ENCODE measurements around the gene ARL8B. TPM values are rescaled to one million over a fixed set of nuclear protein-coding genes. Genes with fewer than 3 reads are reported as not detected.

The ARL8B gene
- total and polyA plus RNA-seq, 8 donors: 60.3 to 93.9 (median 70.2) TPM

DNA sequence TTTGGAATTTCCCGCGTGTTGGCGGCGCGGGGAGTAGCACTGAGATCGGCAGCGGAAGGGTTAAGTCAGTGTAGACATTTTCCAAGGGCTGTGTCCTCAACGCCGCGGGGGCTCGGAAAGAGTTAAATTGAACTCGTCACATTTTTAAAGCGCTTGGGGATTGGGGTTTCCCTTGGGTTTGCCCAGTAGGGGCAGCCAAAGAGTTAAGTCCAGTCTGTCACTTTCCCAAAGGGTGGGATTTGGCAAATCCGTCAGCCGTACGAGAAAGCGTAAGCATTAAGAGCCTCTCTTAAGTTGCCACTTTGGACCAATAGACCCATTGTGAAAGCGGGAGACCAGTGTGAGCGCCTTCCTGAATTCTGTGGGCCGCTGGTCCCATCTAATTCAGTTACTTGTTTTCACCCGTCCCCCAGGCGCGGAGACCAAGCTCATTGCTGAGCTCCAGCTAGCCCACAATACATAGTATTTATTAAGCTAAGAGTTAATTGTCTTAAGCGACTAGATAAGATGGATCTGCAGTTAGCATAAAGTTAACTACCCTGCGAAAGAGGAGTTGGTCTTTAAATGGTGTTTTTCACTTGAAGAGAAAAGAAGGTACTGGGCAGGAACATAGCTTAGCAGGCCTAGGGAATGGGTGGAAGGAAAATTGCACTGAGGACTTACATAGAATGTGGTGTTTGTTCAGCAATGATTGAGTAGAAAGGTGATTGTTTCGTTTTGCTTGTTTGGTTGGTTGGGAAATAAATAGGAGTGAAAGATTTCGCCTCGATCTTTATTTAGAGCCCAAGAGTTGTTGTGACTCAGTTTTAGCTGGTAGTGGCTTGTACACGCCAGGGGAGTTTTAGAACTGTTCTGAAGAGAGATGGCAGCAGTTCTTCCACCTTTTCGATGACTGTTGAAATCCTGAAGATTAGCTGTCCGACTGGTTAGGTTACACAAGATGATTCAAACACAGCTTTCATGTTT lies 932 bp downstream of the ARL8B start:
- no peak for TF ChIP-seq CTCF (IDR thresholded peaks at IDR 0.05)
- peak overlapping the region; percentile 69 to 97 for H3K4me3 ChIP-seq
- intact Hi-C loops (cut with DNase I): no loop called here
- peaks cover 3 to 48% of the 10 kb centered on the region in 2 donors for H3K4me1 ChIP-seq
- ATAC-seq: peak; percentile 83
- H3K27ac ChIP-seq: peak overlapping the region; percentile 84 to 95
- no peaks in the 10 kb centered on the region for H3K36me3 ChIP-seq
- no peaks in the 10 kb centered on the region for H3K9me3 ChIP-seq
- no peaks in the 10 kb centered on the region for H3K27me3 ChIP-seq
- peak in 3 of 4 donors; percentile 42 to 61 (median 61) for DNase-seq

DNA sequence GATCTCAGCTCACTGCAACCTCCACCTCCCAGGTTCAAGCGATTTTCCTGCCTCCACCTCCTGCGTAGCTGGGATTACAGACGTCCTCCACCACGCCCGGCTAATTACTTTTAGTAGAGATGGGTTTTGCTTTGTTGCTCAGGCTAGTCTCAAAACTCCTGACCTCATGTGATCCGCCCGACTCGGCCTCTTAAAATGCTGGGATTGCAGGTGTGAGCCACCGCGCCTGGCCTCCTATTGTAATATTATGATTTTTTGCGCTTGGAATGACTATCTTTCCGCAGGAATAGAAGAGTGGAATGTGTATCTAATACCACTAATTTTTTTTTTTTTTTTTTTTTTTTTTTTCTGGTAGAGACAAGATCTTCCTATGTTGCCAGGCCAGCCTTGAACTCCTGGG lies 1.8 kb downstream of the ARL8B start:
- no peak for DNase-seq
- Histone ChIP-seq H3K4me3 (peak overlapping the region; percentile 69 to 97), H3K4me1 (peaks cover 3 to 48% of the 10 kb centered on the region in 2 donors), H3K27me3 (no peaks in the 10 kb centered on the region), H3K36me3 (no peaks in the 10 kb centered on the region), H3K27ac (peak overlapping the region; percentile 84 to 95), H3K9me3 (no peaks in the 10 kb centered on the region)
- intact Hi-C loops (cut with DNase I): no loop called here
- no peak for ATAC-seq
- TF ChIP-seq CTCF (IDR thresholded peaks at IDR 0.05): no peak

DNA sequence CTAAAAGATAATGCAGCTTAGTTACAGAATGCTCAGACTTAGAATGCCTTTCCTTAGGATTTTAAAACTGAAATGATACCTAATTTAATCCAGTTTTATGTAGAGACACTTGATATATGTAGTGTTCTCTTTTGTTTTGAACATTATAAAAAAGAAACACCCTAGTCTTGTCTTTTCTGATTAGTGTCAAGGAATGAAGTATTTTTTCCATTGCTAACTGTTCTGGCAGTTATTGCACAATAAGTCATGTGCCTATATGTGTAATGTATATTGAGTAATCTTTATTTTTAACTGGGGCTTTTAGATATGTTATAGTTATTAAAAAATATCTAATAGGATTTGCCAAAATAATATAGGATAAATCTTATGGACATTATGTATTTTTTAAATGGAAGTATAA lies 4.5 kb downstream of the ARL8B start:
- DNase-seq (peak in 1 of 4 donors; percentile 9), ATAC-seq (no peak)
- Histone ChIP-seq H3K9me3 (no peaks in the 10 kb centered on the region), H3K4me1 (peaks cover 3 to 58% of the 10 kb centered on the region in 2 donors), H3K27ac (peak overlapping the region; percentile 5 to 69), H3K36me3 (peaks cover 0 to 10% of the 10 kb centered on the region in 2 donors), H3K27me3 (no peaks in the 10 kb centered on the region), H3K4me3 (peak overlapping the region in 1 of 2 donors; percentile 10)
- TF ChIP-seq CTCF (IDR thresholded peaks at IDR 0.05): no peak
- intact Hi-C loops (cut with DNase I): no loop called here

DNA sequence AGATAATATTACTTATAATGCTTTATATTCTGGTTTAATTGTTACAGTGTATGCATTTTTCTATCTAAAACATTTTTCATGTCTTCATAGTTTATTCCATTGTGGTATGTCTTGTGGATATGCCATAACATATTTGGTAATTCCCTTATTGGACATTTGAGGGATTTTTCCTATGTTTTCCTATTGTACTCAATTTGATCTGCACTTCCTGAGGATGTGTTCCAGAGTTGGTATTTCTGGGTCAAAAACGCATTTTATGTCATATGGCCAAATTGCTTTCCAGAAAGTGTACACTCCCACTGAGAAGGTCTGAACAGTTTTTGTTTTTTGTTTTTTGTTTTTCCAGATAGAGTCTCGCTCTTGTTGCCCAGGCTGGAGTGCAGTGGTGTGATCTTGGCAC lies 6.8 kb downstream of the ARL8B start:
- Histone ChIP-seq H3K4me1 (peaks cover 3 to 71% of the 10 kb centered on the region in 2 donors), H3K36me3 (peaks cover 0 to 10% of the 10 kb centered on the region in 2 donors), H3K9me3 (no peaks in the 10 kb centered on the region), H3K27me3 (no peaks in the 10 kb centered on the region), H3K27ac (no peak overlapping the region), H3K4me3 (no peak overlapping the region)
- intact Hi-C loops (cut with DNase I): no loop called here
- no peak for DNase-seq
- TF ChIP-seq CTCF (IDR thresholded peaks at IDR 0.05): no peak
- ATAC-seq: no peak

GRCh38 chr3:5133239-5134018 lies 11.3 kb downstream of the ARL8B start:
- Histone ChIP-seq H3K27ac (peak overlapping the region in 1 of 2 donors; percentile 1), H3K27me3 (no peaks in the 10 kb centered on the region), H3K4me3 (no peak overlapping the region), H3K9me3 (no peaks in the 10 kb centered on the region), H3K36me3 (peaks cover 0 to 10% of the 10 kb centered on the region in 2 donors), H3K4me1 (peaks cover 2 to 76% of the 10 kb centered on the region in 2 donors)
- DNase-seq: no peak
- no peak for ATAC-seq
- TF ChIP-seq CTCF (IDR thresholded peaks at IDR 0.05): no peak
- intact Hi-C loops (cut with DNase I): no loop called here
